ENCODE results near the gene ATP6V0C. TPM values are rescaled to one million over a fixed set of nuclear protein-coding genes. Genes with fewer than 3 reads are reported as not detected.

The ATP6V0C gene
- total and polyA plus RNA-seq, 2 of the 8 experiments (the other 6 are each of a cell fraction or from before 2014, with no cell fraction given): 125 to 176 TPM

DNA sequence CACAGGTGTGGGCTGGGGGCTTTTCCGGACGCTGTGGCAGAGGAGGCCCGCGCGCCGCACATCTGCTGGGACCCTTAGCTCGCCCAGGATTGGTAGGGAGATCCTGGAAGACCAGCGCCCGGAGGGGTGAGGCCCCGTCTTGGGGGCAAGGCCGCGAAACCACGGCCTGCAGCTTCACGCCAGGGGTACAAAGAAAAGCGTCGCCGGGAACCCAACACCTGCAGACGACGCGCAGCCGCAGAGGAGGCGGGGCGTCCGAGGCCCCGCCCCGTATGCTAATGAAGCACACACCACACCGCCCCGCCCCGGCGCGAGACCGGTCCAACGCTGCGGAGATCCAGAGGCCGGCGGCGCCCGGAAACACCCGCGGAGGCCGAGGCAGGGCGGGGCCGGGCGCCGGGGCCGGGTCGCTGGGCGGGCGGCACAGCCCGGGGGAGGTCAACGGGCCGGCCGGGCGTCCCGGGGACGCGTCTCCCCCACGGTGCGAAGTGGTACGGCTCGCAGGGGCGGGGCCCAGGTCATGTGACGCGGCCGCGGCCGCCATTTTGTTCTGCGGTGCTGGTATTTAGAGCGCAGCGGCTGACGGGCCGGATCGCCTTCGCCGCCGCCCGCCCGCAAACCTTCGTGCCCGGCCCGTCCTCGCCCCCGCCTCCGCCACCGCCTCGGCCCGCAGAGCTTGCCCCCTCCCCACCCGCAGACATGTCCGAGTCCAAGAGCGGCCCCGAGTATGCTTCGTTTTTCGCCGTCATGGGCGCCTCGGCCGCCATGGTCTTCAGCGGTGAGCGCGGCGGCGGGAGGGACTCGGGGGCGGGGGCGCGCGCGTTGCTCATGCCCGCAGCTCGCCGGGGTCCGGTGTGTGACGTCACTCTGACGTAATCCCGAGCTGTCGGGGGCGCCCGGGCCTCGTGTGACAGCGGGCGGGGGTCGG is at the start of gene ATP6V0C (continued):
- TF ChIP-seq CTBP2 (IDR thresholded peaks at IDR 0.05; ENCODE audit: borderline replicate concordance, insufficient read depth, insufficient read length, low read length) (no peak), CBX5 (IDR thresholded peaks at IDR 0.05; ENCODE audit: low read depth, low read length) (no peak), JUN (IDR thresholded peaks at IDR 0.05; ENCODE audit: low read depth, low read length) (no peak), ZNF274 (IDR thresholded peaks at IDR 0.05; ENCODE audit: borderline replicate concordance, extremely low read depth, low read length) (no peak), PHF8 (conservative IDR thresholded peaks at IDR 0.05; ENCODE audit: low read depth, low read length) (peak; percentile 91), SIRT6 (IDR thresholded peaks at IDR 0.05; ENCODE audit: low read length) (no peak)
- TF ChIP-seq, protein P1, sequence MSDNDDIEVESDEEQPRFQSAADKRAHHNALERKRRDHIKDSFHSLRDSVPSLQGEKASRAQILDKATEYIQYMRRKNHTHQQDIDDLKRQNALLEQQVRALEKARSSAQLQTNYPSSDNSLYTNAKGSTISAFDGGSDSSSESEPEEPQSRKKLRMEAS (IDR thresholded peaks at IDR 0.05): peak; percentile 20; the same call in 1 of the 2 replicates
- TF ChIP-seq, protein P2, sequence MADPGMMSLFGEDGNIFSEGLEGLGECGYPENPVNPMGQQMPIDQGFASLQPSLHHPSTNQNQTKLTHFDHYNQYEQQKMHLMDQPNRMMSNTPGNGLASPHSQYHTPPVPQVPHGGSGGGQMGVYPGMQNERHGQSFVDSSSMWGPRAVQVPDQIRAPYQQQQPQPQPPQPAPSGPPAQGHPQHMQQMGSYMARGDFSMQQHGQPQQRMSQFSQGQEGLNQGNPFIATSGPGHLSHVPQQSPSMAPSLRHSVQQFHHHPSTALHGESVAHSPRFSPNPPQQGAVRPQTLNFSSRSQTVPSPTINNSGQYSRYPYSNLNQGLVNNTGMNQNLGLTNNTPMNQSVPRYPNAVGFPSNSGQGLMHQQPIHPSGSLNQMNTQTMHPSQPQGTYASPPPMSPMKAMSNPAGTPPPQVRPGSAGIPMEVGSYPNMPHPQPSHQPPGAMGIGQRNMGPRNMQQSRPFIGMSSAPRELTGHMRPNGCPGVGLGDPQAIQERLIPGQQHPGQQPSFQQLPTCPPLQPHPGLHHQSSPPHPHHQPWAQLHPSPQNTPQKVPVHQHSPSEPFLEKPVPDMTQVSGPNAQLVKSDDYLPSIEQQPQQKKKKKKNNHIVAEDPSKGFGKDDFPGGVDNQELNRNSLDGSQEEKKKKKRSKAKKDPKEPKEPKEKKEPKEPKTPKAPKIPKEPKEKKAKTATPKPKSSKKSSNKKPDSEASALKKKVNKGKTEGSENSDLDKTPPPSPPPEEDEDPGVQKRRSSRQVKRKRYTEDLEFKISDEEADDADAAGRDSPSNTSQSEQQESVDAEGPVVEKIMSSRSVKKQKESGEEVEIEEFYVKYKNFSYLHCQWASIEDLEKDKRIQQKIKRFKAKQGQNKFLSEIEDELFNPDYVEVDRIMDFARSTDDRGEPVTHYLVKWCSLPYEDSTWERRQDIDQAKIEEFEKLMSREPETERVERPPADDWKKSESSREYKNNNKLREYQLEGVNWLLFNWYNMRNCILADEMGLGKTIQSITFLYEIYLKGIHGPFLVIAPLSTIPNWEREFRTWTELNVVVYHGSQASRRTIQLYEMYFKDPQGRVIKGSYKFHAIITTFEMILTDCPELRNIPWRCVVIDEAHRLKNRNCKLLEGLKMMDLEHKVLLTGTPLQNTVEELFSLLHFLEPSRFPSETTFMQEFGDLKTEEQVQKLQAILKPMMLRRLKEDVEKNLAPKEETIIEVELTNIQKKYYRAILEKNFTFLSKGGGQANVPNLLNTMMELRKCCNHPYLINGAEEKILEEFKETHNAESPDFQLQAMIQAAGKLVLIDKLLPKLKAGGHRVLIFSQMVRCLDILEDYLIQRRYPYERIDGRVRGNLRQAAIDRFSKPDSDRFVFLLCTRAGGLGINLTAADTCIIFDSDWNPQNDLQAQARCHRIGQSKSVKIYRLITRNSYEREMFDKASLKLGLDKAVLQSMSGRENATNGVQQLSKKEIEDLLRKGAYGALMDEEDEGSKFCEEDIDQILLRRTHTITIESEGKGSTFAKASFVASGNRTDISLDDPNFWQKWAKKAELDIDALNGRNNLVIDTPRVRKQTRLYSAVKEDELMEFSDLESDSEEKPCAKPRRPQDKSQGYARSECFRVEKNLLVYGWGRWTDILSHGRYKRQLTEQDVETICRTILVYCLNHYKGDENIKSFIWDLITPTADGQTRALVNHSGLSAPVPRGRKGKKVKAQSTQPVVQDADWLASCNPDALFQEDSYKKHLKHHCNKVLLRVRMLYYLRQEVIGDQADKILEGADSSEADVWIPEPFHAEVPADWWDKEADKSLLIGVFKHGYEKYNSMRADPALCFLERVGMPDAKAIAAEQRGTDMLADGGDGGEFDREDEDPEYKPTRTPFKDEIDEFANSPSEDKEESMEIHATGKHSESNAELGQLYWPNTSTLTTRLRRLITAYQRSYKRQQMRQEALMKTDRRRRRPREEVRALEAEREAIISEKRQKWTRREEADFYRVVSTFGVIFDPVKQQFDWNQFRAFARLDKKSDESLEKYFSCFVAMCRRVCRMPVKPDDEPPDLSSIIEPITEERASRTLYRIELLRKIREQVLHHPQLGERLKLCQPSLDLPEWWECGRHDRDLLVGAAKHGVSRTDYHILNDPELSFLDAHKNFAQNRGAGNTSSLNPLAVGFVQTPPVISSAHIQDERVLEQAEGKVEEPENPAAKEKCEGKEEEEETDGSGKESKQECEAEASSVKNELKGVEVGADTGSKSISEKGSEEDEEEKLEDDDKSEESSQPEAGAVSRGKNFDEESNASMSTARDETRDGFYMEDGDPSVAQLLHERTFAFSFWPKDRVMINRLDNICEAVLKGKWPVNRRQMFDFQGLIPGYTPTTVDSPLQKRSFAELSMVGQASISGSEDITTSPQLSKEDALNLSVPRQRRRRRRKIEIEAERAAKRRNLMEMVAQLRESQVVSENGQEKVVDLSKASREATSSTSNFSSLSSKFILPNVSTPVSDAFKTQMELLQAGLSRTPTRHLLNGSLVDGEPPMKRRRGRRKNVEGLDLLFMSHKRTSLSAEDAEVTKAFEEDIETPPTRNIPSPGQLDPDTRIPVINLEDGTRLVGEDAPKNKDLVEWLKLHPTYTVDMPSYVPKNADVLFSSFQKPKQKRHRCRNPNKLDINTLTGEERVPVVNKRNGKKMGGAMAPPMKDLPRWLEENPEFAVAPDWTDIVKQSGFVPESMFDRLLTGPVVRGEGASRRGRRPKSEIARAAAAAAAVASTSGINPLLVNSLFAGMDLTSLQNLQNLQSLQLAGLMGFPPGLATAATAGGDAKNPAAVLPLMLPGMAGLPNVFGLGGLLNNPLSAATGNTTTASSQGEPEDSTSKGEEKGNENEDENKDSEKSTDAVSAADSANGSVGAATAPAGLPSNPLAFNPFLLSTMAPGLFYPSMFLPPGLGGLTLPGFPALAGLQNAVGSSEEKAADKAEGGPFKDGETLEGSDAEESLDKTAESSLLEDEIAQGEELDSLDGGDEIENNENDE (IDR thresholded peaks at IDR 0.05; ENCODE audit: insufficient replicate concordance, low read length): no peak

Measured in H1 (cell line).